Smooth muscle cell (in vitro differentiated cells): ENCODE data around the gene TPSD1. TPM values are rescaled to one million over a fixed set of nuclear protein-coding genes. Genes with fewer than 3 reads are reported as not detected.
A peak's percentile ranks its signal among the peaks of the same experiment; 100 is the strongest.

Experiments
- DNase-seq: peaks from one replicate; lab custom pipeline; 2025; ENCODE audit not compliant: unreplicated experiment; lab: John Stamatoyannopoulos, UW
- H2AFZ ChIP-seq: fragments of 200-600 bp; sonication (generic); 2 replicates; pipeline ENCODE4 v1.6.0; 2016; ENCODE audit warnings: antibody characterized with exemption, low read depth, mild to moderate bottlenecking
- H3F3A ChIP-seq: fragments of 200-600 bp; sonication (generic); 2 replicates; pipeline ENCODE4 v1.6.0; 2017; ENCODE audit warnings: antibody characterized with exemption, low read depth
- H3K27ac ChIP-seq: fragments of 200-600 bp; sonication (generic); 2 replicates; pipeline ENCODE4 v1.5.1; 2016; ENCODE audit warnings: low read depth, mild to moderate bottlenecking
- H3K27me3 ChIP-seq: fragments of 200-600 bp; sonication (generic); 2 replicates; pipeline ENCODE4 v1.6.1; 2016; ENCODE audit warnings: low read depth, mild to moderate bottlenecking
- H3K36me3 ChIP-seq: fragments of 200-600 bp; sonication (generic); 2 replicates; pipeline ENCODE4 v1.5.1; 2016; ENCODE audit warnings: low read depth
- H3K4me1 ChIP-seq: fragments of 200-600 bp; sonication (generic); 2 replicates; pipeline ENCODE4 v1.5.1; 2016; ENCODE audit warnings: low read depth
- H3K4me2 ChIP-seq: fragments of 200-600 bp; sonication (generic); 2 replicates; pipeline ENCODE4 v1.6.0; 2016; ENCODE audit warnings: mild to moderate bottlenecking
- H3K4me3 ChIP-seq: fragments of 200-600 bp; sonication (generic); 2 replicates; pipeline ENCODE4 v1.5.1; 2016; ENCODE audit warnings: mild to moderate bottlenecking
- H3K79me2 ChIP-seq: fragments of 200-600 bp; sonication (generic); 2 replicates; pipeline ENCODE4 v1.6.0; 2016; ENCODE audit warnings: low read depth, mild to moderate bottlenecking
- H3K9ac ChIP-seq: fragments of 200-600 bp; sonication (generic); 2 replicates; pipeline ENCODE4 v1.6.0; 2016; ENCODE audit warnings: low read depth
- H3K9me3 ChIP-seq: fragments of 200-600 bp; sonication (generic); replicated peaks from 2 replicates; pipeline ENCODE4 v1.5.1; 2016; ENCODE audit warnings: low read depth
- H4K20me1 ChIP-seq: fragments of 200-600 bp; sonication (generic); 2 replicates; pipeline ENCODE4 v1.6.0; 2016; ENCODE audit warnings: low read depth
- WGBS: methylation state at CpG from one replicate; pipeline ENCODE4 v1.1.7; 2016; ENCODE audit warnings: low lambda C conversion rate; 5-methylcytosine and 5-hydroxymethylcytosine counted together
- polyA plus RNA-seq: library from polyadenylated mRNA; unstranded; fragments of >200 nt; fragmentation: Nextera tagmentation; extraction: Ambion mirVana; gene quantifications from 2 replicates; pipeline ENCODE4 v1.2.1, GENCODE V29; 2016
- total RNA-seq: library from RNA; depleted of rRNA; stranded (reverse); fragments of >200 nt; gene quantifications from 2 replicates; pipeline ENCODE4 v1.2.3, GENCODE V29; 2014
- TF ChIP-seq, protein P1 (sequence below): fragments of 200-600 bp; sonication (generic); IDR thresholded peaks from 2 replicates; pipeline ENCODE4 v1.5.1; 2017; ENCODE audit warnings: borderline replicate concordance, mild to moderate bottlenecking, antibody characterized with exemption; ENCODE audit not compliant: insufficient read depth, poor library complexity, severe bottlenecking

TPSD1 gene
- total and polyA plus RNA-seq, 2 experiments from 2014 or later: not detected

DNA sequence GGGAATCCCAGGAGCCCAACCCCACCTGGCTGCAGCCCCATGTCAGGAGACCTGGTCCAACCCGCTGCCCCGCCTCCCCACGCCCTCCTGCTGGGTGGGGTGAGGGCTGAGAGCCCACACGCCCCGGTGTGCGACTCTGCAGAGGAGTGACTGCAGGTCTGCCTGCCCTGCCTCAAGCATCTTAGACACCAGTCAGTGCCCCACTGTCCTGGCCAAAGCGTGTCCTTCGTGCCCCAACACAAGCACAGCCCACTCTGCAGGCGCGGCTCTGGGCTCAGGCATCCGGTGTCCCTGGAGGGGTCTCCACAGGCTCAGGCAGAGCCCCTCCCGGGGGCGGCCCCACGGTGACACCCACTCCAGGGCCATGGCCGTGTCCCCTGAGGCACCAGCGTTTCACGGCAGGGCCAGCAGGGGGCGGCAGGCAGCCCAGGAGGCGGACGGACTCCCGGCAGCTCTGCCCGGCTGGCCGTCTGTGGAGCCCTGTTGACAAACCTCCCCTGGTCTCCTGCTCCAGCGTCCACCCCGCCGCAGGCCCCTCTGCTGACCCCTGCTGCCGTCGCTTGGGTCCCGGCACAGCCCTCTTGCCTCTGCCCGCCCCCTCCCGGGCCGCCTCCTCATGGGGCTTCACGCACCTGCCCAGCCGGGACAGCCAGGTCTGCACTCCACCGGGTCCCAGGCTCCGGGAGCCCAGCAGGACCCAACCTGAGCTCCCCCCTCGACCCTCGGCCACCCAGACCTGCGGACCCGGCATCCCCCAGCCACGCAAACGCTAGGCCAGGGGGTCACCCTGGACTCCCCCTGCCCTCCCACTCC, 45.0 kb downstream of the TPSD1 start:
- H2AFZ ChIP-seq: no peak overlapping the region
- H3K4me1 ChIP-seq: no peaks in the 10 kb centered on the region
- H3K79me2 ChIP-seq: no peaks in the 10 kb centered on the region
- peak; percentile 21 for DNase-seq
- H3K9me3 ChIP-seq: no peaks in the 10 kb centered on the region
- peaks cover 5% of the 10 kb centered on the region for H3F3A ChIP-seq
- H3K9ac ChIP-seq: no peak overlapping the region
- no peak overlapping the region for H3K4me3 ChIP-seq
- H3K27me3 ChIP-seq: peaks cover 6% of the 10 kb centered on the region
- H4K20me1 ChIP-seq: no peaks in the 10 kb centered on the region
- no peaks in the 10 kb centered on the region for H3K36me3 ChIP-seq
- TF ChIP-seq, protein P1, sequence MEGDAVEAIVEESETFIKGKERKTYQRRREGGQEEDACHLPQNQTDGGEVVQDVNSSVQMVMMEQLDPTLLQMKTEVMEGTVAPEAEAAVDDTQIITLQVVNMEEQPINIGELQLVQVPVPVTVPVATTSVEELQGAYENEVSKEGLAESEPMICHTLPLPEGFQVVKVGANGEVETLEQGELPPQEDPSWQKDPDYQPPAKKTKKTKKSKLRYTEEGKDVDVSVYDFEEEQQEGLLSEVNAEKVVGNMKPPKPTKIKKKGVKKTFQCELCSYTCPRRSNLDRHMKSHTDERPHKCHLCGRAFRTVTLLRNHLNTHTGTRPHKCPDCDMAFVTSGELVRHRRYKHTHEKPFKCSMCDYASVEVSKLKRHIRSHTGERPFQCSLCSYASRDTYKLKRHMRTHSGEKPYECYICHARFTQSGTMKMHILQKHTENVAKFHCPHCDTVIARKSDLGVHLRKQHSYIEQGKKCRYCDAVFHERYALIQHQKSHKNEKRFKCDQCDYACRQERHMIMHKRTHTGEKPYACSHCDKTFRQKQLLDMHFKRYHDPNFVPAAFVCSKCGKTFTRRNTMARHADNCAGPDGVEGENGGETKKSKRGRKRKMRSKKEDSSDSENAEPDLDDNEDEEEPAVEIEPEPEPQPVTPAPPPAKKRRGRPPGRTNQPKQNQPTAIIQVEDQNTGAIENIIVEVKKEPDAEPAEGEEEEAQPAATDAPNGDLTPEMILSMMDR: peak; percentile 77
- no peak overlapping the region for H3K27ac ChIP-seq
- peak overlapping the region; percentile 59 for H3K4me2 ChIP-seq
- WGBS: 18% methylated on average over 29 of the region's 42 CpGs

GRCh38 chr16:1301562-1301961, 45.7 kb downstream of the TPSD1 start:
- Histone ChIP-seq H3K4me3 (no peak overlapping the region), H3K9me3 (no peaks in the 10 kb centered on the region), H3K4me2 (no peak overlapping the region), H3K27ac (no peak overlapping the region), H3F3A (peaks cover 5% of the 10 kb centered on the region), H4K20me1 (no peaks in the 10 kb centered on the region), H3K9ac (no peak overlapping the region), H2AFZ (no peak overlapping the region), H3K4me1 (no peaks in the 10 kb centered on the region), H3K36me3 (no peaks in the 10 kb centered on the region), H3K27me3 (peaks cover 6% of the 10 kb centered on the region), H3K79me2 (no peaks in the 10 kb centered on the region)
- WGBS: 89% methylated on average over 12 of the region's 12 CpGs
- TF ChIP-seq, protein P1: no peak
- no peak for DNase-seq

- Histone ChIP-seq H3K4me3 (no peak overlapping the region), H3F3A (peaks cover 5% of the 10 kb centered on the region), H3K9me3 (no peaks in the 10 kb centered on the region), H3K36me3 (no peaks in the 10 kb centered on the region), H3K79me2 (peaks cover 10% of the 10 kb centered on the region), H3K27me3 (no peaks in the 10 kb centered on the region), H3K4me1 (peaks cover under 1% of the 10 kb centered on the region), H3K4me2 (no peak overlapping the region), H4K20me1 (peaks cover 9% of the 10 kb centered on the region), H2AFZ (no peak overlapping the region), H3K9ac (no peak overlapping the region), H3K27ac (no peak overlapping the region)
- 90% methylated on average over 12 of the region's 12 CpGs for WGBS
- TF ChIP-seq, protein P1: no peak
- no peak for DNase-seq
Measured at GRCh38 chr16:1305823-1306222, 50.0 kb downstream of the TPSD1 start.

DNA sequence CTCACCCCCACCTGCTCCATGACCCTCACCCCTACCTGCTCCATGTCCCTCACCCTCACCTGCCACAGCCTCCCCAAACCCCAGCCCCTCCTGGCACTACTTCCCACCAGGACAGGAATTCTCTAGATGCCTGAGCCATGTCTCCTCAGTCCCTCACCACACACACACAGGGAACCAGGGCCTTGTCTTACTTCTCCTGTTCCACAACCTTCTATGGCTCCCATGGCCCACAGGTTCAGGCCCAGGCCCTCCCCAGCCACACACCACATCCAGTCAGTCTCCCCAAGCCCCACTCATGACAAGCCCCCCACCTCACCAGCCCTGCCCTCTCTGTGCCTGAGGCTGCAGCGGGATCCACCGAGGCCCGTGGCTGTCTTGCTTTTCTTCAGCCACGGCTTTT, 50.5 kb downstream of the TPSD1 start:
- Histone ChIP-seq H3K4me2 (no peak overlapping the region), H4K20me1 (peaks cover 14% of the 10 kb centered on the region), H3K27me3 (no peaks in the 10 kb centered on the region), H3K4me3 (no peak overlapping the region), H2AFZ (no peak overlapping the region), H3K79me2 (peaks cover 15% of the 10 kb centered on the region), H3K4me1 (peaks cover 6% of the 10 kb centered on the region), H3K27ac (no peak overlapping the region), H3F3A (peaks cover 5% of the 10 kb centered on the region), H3K9ac (no peak overlapping the region), H3K9me3 (no peaks in the 10 kb centered on the region), H3K36me3 (no peaks in the 10 kb centered on the region)
- WGBS: 73% methylated on average over 4 of the region's 4 CpGs
- no peak for DNase-seq
- TF ChIP-seq, protein P1: no peak
